Heart right ventricle (tissue), 16 donors: ENCODE measurements around the gene PTPRN2. TPM values are rescaled to one million over a fixed set of nuclear protein-coding genes. Genes with fewer than 3 reads are reported as not detected.
A peak's percentile ranks its signal among the peaks of the same experiment; 100 is the strongest.

ENCODE experiments used
- ATAC-seq, 8 donors: fragments of 200-7000 bp; cut with Tn5 transposase; one replicate each; pipeline ENCODE4 v1.9.1; 2020; ENCODE audit warnings: mild to moderate bottlenecking in 8 of 8, moderate library complexity in 8 of 8, moderate number of reproducible peaks in 1 of 8
- DNase-seq, 2 donors: peaks; one replicate each; pipeline ENCODE4 v3.0.0-alpha.2; 2020
- H3K27ac ChIP-seq, 10 donors: fragments of 200-600 bp; sonication (generic) in 2 of 10; one replicate each; pipeline versions ENCODE4 v1.5.0 to v1.8.0; 2020 to 2022; ENCODE audit warnings: mild to moderate bottlenecking in 3 of 10
- H3K27me3 ChIP-seq, 7 donors: fragments of 200-600 bp; one replicate each; pipeline ENCODE4 v1.8.0; 2021 to 2022; ENCODE audit warnings: mild to moderate bottlenecking in 2 of 7
- H3K36me3 ChIP-seq, 9 donors: fragments of 200-600 bp; sonication (generic) in 1 of 9; one replicate each; pipeline versions ENCODE4 v1.5.0 to v1.8.0; 2020 to 2022; ENCODE audit warnings: mild to moderate bottlenecking in 2 of 9
- H3K4me1 ChIP-seq, 9 donors: fragments of 200-600 bp; sonication (generic) in 1 of 9; one replicate each; pipeline versions ENCODE4 v1.5.0 to v1.8.0; 2020 to 2022; ENCODE audit warnings: mild to moderate bottlenecking in 4 of 9
- H3K4me3 ChIP-seq, 10 donors: fragments of 200-600 bp; sonication (generic) in 2 of 10; one replicate each; pipeline versions ENCODE4 v1.5.0 to v1.8.0; 2020 to 2022; ENCODE audit warnings: mild to moderate bottlenecking in 7 of 10, moderate library complexity in 2 of 10
- H3K9me3 ChIP-seq, 11 donors: fragments of 200-600 bp in 10 of 11; sonication (generic) in 2 of 11; one replicate each; pipeline versions ENCODE4 v1.5.0 to v1.8.0; 2013 to 2022; ENCODE audit warnings: mild to moderate bottlenecking in 2 of 11, control low read depth in 1 of 11, moderate library complexity in 1 of 11
- CTCF ChIP-seq, 9 donors: fragments of 200-600 bp; sonication (generic) in 2 of 9; IDR thresholded peaks; one replicate each; pipeline versions ENCODE4 v1.5.0 to v1.8.0; 2021 to 2022; ENCODE audit warnings: antibody characterized with exemption in 9 of 9, mild to moderate bottlenecking in 5 of 9, moderate library complexity in 1 of 9
- WGBS, 2 donors: extraction: QIAGEN DNeasy Blood & Tissue Kit; methylation state at CpG; one replicate each; pipeline ENCODE4 v1.1.7; 2013; ENCODE audit warnings: inconsistent platforms in 1 of 2; 5-methylcytosine and 5-hydroxymethylcytosine counted together
- intact Hi-C, 10 donors: fragments of 100-400 bp; cut with DNase I; formaldehyde crosslinking; loops; one replicate each; pipeline versions ENCODE4 v1.11.1 to v1.14.2; 2022
- polyA plus RNA-seq, 2 donors: library from polyadenylated mRNA; stranded (reverse); fragments of 200-250 nt; gene quantifications; one replicate each; pipeline ENCODE4 v1.2.3, GENCODE V29; 2013
- total RNA-seq, 10 donors: library from RNA; stranded (reverse); fragmentation: NEBNext Ultra II Directional in 3 of 10; extraction: Animal tissue kit (Norgen Biotek cat#: 25700) in 3 of 10; gene quantifications; one replicate each; pipeline versions ENCODE4 v1.2.1 to v1.2.4, GENCODE V29; 2021 to 2023
- donor health status: Arrhythmogenic right ventricular cardiomyopathy.
- donor health status: ischemic (EF 13 %, LVEDD 7.1; RV severe dilation, severe dysfunction).
- donor health status: healthy with polysubstance abuse.
- donor health status: DM: no; HTN: yes; CAD: no.
- donor health status: DM: no; HTN: no; CAD: no.
- donor health status: ischemic (EF 25% LVEDD 6.9; RV normal size, moderate dysfunction).
- donor health status: ischemic (EF 25% LVEDD 5.7; RV mildly dilated, moderate dysfunction).
- donor health status: healthy.
- donor health status: DM: yes; HTN: yes; CAD: no.
- donor health status: Ischemic cardiomyopathy.
- donor health status: ischemic (EF 35%, LVEDD 5.7; RV mildly dilated, moderate dysfunction).
- donor health status: nonischemic (EF 11% LVEDD 7.7; RV severe dilation, severe dysfunction).
- donor health status: DM: yes; HTN: yes; CAD: no.
- donor health status: PGD.
- donor health status: ischemic (EF 29% LVEDD 5.4; RV normal size, mild dysfunction).
- donor health status: nonischemic (EF 23%, LVEDD 6.1; RV moderate dilation, normal function).

PTPRN2 gene
- total and polyA plus RNA-seq, 12 donors: 0.82 to 1.8 (median 1.3) TPM

GRCh38 chr7:157711353-157711888, 876.2 kb downstream of the PTPRN2 start:
- intact Hi-C loops: no loop called here
- Histone ChIP-seq H3K27ac (no peak overlapping the region), H3K4me1 (no peaks in the 10 kb centered on the region), H3K4me3 (no peak overlapping the region), H3K9me3 (no peaks in the 10 kb centered on the region), H3K27me3 (peaks cover 0 to 34% (median 17%) of the 10 kb centered on the region in 7 donors), H3K36me3 (no peaks in the 10 kb centered on the region)
- WGBS, 2 donors: 73 to 80% methylated on average over 16 to 25 of the region's 27 CpGs
- TF ChIP-seq CTCF (IDR thresholded peaks at IDR 0.05): no peak
- ATAC-seq (no peak), DNase-seq (no peak)

DNA sequence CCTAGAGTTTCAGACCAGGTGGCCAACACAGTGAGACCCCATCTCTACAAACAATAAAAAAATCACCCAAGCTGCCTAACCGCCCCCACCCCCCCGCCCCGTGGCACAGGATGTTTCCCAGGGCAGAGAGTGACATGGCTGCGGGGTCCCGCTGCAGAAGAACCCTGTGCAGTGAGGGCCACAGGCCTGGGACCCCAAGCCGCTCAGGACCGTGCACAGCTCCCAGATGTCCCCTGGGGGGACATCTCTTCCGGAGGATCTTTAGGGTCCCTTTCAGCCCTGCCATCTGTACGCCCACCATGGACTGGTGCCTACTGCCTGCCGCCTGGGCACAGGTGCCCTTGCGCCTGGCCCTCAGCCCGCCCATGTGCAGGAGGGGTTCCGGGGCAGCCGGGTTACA, 877.2 kb downstream of the PTPRN2 start:
- TF ChIP-seq CTCF (IDR thresholded peaks at IDR 0.05): no peak
- DNase-seq: no peak
- peaks cover 0 to 43% (median 20%) of the 10 kb centered on the region in 7 donors for H3K27me3 ChIP-seq
- H3K9me3 ChIP-seq: no peaks in the 10 kb centered on the region
- intact Hi-C loops: no loop called here
- no peaks in the 10 kb centered on the region for H3K4me1 ChIP-seq
- no peak for ATAC-seq
- H3K27ac ChIP-seq: no peak overlapping the region
- H3K4me3 ChIP-seq: no peak overlapping the region
- 83 to 85% methylated on average over 14 of the region's 14 CpGs for WGBS, 2 donors
- H3K36me3 ChIP-seq: no peaks in the 10 kb centered on the region

DNA sequence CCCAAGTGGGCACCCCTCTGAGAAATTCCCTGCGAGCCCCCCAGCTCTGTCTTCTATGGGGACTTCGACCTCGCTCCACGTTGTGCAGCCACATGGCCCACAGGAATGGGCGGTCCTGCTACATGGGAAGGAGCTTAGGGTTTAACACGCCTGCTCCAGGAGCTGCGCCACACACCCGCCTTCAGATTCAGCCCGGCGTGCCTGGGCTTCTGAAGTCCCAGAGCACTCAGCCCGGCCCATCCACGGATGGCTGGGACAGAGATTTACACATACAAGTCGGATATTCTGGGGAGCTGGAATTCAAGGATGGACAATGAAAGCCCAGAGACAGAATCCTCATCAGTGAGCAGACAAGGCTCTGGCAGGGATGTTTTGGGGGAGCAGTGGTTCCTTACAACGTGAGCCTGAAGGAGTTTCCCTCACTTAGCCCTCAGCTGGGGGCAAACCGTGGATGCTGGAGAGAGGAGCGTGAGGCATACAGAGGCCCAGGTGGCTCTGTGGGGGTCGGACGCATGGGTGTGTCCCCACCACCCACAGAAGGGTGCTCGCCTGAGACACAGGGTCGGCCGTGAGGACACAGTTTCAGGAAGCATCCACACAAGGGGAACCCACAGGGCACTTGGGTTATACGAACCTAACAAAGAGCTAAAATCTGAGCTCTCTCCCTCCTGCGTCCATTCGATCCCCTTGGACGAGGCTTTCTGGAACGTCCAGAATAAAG, 877.9 kb downstream of the PTPRN2 start:
- H3K36me3 ChIP-seq: no peaks in the 10 kb centered on the region
- no peaks in the 10 kb centered on the region for H3K9me3 ChIP-seq
- DNase-seq (no peak), ATAC-seq (no peak)
- intact Hi-C loops: no loop called here
- 85 to 86% methylated on average over 26 of the region's 26 CpGs for WGBS, 2 donors
- H3K4me3 ChIP-seq: no peak overlapping the region
- no peak overlapping the region for H3K27ac ChIP-seq
- peaks cover 0 to 50% (median 26%) of the 10 kb centered on the region in 7 donors for H3K27me3 ChIP-seq
- no peak for TF ChIP-seq CTCF (IDR thresholded peaks at IDR 0.05)
- no peaks in the 10 kb centered on the region for H3K4me1 ChIP-seq

- TF ChIP-seq CTCF (IDR thresholded peaks at IDR 0.05): no peak
- no peak overlapping the region for H3K27ac ChIP-seq
- intact Hi-C loops: no loop called here
- no peak overlapping the region for H3K4me3 ChIP-seq
- ATAC-seq: peak in 1 of 8 donors; percentile 38
- no peaks in the 10 kb centered on the region for H3K36me3 ChIP-seq
- H3K4me1 ChIP-seq: no peaks in the 10 kb centered on the region
- H3K27me3 ChIP-seq: peaks cover 0 to 55% (median 32%) of the 10 kb centered on the region in 7 donors
- H3K9me3 ChIP-seq: no peaks in the 10 kb centered on the region
- no peak for DNase-seq
- 45 to 55% methylated on average over 9 of the region's 9 CpGs for WGBS, 2 donors
These were observed 878.7 kb downstream of the PTPRN2 start for GRCh38 chr7:157708919-157709295.
